ENCODE data around the gene PDRG1.
"Not testable (repeated sequence)": the region's sequence is repeated elsewhere in the genome, so short reads cannot be mapped to it uniquely, and the experiment has no call there.

Gene PDRG1

DNA sequence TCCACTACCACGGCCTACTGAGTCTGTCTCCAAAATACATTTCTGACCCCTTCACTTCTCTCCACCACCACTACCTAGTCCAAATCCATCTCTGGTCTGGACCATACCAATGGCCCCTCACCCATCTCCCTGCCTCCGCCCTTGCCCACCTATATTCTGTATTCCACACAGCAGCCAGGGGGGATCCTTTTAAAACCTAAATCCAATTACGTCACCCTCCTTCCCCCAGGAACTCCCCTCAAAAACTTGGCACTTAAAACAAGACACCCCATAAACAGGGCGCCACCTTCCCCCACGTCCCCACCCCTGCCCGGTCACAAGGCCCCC is 680 bp downstream of the PDRG1 start:
- DNase-seq (ENCODE audit: insufficient read length, low spot score) (no peak), FAIRE-seq (no peak)
- TF ChIP-seq POLR2A (IDR thresholded peaks at IDR 0.05; ENCODE audit: low read depth, low read length): no peak

DNA sequence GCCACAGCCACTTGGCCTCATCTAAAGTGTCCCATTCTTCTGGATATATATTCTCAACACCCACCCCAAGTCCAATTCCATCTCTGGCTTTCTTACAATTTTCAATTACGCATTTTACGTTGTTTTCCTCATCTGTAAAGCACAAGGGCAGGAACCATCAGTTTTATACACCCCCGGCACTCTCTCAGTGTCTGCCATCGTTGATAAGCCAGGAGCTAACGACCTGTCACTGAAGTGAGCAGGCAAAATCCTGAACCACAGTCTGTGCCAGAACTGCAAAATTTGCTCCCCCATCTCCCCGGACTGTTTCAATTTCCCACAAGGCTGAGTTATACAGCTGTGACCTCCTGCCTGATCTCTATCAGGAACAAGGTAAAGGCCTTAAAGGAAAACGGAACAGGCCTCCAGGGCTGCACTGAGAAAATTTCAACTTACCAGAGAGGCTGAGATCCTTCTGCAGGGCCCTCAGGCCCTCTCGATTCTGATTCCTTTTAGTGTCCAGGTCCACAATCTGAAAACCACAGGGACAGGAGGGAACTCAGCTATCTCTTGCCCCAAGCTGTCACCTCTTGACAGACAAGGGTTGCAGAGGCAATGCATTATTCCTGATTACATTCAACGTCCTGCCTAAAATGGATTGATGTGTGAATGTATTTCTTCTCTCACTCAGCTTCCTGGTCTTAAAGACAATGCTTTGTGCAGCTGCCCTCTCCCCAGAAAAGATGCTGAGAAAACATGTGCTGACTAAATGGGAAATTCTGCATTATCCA is 1.8 kb downstream of the PDRG1 start:
- TF ChIP-seq POLR2A (IDR thresholded peaks at IDR 0.05; ENCODE audit: low read depth, low read length): no peak
- DNase-seq (ENCODE audit: insufficient read length, low spot score) (no peak), FAIRE-seq (no peak)

DNA sequence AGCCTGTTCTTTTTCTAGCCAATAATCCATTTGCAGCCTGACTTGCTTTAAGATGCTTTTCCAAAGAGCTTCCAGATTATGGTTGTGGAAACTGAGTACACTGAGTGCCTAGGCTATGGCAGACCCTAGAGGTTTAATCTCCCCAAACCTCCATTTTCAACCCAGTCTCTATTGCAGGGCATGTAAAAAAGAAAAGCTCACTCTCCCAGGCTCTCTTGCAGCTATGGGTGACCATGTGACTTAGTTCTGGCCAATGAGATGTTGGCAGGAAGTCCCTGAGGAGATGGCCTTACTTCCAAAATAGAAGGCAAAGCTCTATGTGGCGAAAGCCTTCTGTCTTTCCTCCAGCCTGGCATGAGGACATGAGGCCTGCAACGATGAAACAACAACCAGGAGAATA is 3.8 kb downstream of the PDRG1 start:
- no peak for FAIRE-seq
- no peak for DNase-seq (ENCODE audit: insufficient read length, low spot score)
- TF ChIP-seq POLR2A (IDR thresholded peaks at IDR 0.05; ENCODE audit: low read depth, low read length): no peak

- TF ChIP-seq POLR2A (IDR thresholded peaks at IDR 0.05; ENCODE audit: low read depth, low read length): no peak
- FAIRE-seq (no peak), DNase-seq (ENCODE audit: insufficient read length, low spot score) (no peak)
Measured at GRCh38 chr20:31945785-31946184, 6.1 kb downstream of the PDRG1 start.

DNA sequence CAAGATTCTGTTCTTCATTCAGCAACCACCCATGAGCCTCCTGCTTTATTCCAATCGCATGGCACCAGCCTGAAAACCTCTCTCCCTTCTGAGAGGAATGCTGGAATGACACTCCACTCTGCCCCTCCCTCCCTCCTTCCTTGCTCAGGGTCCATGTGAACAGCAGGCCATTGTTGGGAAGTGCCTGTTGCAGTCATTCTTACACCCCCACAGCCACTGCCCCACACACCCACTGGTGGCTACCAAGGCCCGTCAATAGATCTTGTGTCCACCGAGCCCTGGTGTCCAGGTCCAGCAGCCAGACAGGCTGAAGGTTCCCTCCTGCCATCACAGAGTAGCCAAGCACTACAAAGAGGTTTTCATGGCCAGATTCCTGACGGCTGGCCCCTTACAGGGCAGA is 6.5 kb downstream of the PDRG1 start:
- TF ChIP-seq POLR2A (IDR thresholded peaks at IDR 0.05; ENCODE audit: low read depth, low read length): no peak
- no peak for DNase-seq (ENCODE audit: insufficient read length, low spot score)
- FAIRE-seq: no peak

DNA sequence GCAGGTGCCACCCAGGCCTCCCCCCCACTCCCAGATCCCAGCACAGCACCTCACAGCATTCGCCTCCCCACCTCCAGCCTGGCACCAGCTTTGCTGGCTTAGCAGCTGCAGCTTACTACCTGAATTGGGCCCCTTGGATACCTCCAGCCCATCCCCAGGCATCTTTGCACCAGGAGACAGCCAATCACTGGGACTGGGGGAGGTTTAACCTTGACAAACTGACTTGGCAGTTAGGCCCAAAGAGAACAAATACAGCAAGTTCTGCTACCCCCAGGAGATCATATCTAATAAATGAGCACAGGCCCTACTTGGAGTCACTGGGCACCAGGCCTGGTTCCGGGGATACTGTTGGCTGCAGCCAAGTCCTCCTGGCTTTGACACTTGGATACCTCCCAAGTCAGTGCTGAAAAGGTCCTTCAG is 8.8 kb downstream of the PDRG1 start:
- no peak for DNase-seq (ENCODE audit: insufficient read length, low spot score)
- TF ChIP-seq POLR2A (IDR thresholded peaks at IDR 0.05; ENCODE audit: low read depth, low read length): no peak
- FAIRE-seq: no peak

- no peak for TF ChIP-seq POLR2A (IDR thresholded peaks at IDR 0.05; ENCODE audit: low read depth, low read length)
- no peak for FAIRE-seq
Measured at GRCh38 chr20:31939661-31940060, 12.2 kb downstream of the PDRG1 start.

GRCh38 chr20:31937820-31938219 is 14.0 kb downstream of the PDRG1 start:
- FAIRE-seq: no peak
- TF ChIP-seq POLR2A (IDR thresholded peaks at IDR 0.05; ENCODE audit: low read depth, low read length): no peak
- no peak for DNase-seq (ENCODE audit: insufficient read length, low spot score)

More at GRCh38 chr20:31939661-31940060, 12.2 kb downstream of the PDRG1 start:
- no peak for DNase-seq (ENCODE audit: insufficient read length, low spot score)

DNA sequence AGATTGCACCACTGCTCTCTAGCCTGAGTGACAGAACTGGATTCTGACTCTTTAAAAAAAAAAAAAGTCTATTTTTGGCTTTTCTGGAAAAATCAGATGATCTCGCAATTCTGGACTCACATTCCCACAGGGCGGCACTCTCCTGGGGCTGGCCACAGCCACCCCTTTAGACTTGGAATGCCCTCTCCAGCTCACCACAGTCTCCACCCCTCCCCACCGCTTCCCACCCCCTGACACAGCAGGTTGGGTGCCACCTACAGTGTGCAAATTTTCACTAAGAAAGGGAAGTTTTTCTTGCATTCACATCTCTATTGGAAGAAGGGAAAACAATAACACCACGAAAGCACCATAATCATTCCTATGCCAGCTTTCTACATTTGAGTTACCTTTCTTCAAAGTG is 15.4 kb downstream of the PDRG1 start:
- FAIRE-seq (no peak), DNase-seq (ENCODE audit: insufficient read length, low spot score) (no peak)
- no peak for TF ChIP-seq POLR2A (IDR thresholded peaks at IDR 0.05; ENCODE audit: low read depth, low read length)

DNA sequence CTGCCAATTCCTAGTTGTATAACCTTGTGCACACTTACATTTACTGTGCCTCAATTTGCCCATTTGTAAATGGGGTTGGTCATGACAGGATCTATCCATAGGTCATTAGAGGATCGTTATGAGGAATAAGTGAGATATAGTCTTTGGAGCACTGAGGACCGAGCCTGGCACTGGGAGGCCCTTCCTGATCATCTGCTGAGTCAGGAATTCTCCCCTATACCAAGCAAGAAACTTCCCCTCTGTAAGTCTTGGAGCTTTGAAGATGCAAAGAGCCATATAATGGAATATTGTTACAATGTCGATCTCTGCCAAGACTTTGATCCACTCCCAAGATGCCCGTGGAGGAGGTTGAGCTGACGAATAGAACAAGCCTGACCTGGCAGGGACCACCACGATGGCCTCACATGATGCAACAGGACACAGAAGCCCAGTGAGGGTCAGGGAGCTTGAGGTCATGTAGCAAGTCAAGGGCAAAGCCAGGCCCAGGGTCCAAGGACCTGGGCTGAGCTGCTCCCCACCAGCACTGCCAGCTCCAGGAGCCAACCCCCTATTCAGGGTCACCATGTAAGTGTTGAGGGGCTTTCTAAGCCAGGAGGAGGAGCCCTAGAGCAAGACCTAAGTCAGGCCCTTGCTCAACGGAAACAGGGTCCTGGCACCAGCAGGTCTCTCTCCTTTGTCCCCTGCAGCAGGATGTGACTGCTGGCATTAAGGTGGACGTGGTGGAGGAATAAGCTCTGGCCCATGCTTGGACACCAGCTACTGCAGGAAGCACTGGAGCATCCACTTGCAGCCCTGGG is 16.7 kb downstream of the PDRG1 start:
- no peak for FAIRE-seq
- no peak for TF ChIP-seq POLR2A (IDR thresholded peaks at IDR 0.05; ENCODE audit: low read depth, low read length)
- no peak for DNase-seq (ENCODE audit: insufficient read length, low spot score)

- DNase-seq (ENCODE audit: insufficient read length, low spot score) (no peak), FAIRE-seq (no peak)
- no peak for TF ChIP-seq POLR2A (IDR thresholded peaks at IDR 0.05; ENCODE audit: low read depth, low read length)
Measured at GRCh38 chr20:31934491-31934890, 17.4 kb downstream of the PDRG1 start.

- no peak for DNase-seq (ENCODE audit: insufficient read length, low spot score)
- TF ChIP-seq POLR2A (IDR thresholded peaks at IDR 0.05; ENCODE audit: low read depth, low read length): no peak
Measured at GRCh38 chr20:31933698-31934097, 18.1 kb downstream of the PDRG1 start.

GRCh38 chr20:31930779-31931178 is 21.1 kb downstream of the PDRG1 start:
- no peak for FAIRE-seq
- no peak for DNase-seq (ENCODE audit: insufficient read length, low spot score)

More at GRCh38 chr20:31933698-31934097, 18.1 kb downstream of the PDRG1 start:
- FAIRE-seq: no peak

DNA sequence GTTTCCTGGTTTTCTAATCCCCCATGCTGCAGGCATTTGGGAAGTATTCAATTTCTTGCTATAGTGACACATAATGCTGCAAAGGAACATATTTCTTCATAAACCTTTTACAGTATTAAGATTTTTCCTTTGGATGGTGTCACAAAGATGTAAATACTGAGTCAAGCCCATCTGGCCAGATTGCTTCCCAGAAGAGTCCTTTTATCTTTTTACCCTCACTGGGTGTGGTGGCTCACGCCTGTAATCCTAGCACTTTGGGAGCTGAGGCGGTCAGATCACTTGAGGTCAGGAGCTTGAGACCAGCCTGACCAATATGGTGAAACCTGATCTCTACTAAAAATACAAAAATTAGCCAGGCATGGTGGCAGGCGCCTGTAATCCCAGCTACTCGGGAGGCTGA is 22.2 kb downstream of the PDRG1 start:
- not testable (repeated sequence) for FAIRE-seq; DNase-seq (ENCODE audit: insufficient read length, low spot score)

More at GRCh38 chr20:31930779-31931178, 21.1 kb downstream of the PDRG1 start:
- no peak for TF ChIP-seq POLR2A (IDR thresholded peaks at IDR 0.05; ENCODE audit: low read depth, low read length)

DNA sequence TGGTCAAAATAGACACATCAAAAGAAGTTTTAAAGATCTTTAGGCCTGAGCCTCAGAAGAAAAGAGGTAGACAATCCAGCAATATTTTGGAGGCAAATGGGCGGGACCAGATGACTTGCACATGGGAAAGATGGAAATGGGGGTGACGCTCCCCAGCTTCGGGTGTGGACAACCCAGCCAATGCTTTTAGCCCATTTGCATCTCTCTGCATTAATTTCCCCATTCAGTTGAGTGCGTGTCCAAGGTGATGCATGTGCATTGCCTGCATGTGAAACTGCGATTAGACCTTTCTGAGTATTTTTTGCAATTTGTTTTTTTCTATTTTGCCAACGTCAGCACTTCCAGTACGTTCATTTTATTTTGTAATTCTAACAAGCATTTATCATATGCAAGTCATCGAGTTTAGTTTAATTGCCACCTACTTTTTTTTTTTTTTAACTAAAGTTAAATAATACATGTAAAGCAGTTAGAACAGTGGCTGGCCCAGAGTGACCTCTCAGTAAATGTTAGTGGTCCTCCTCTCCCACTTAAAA is 24.2 kb downstream of the PDRG1 start:
- no peak for TF ChIP-seq POLR2A (IDR thresholded peaks at IDR 0.05; ENCODE audit: low read depth, low read length)
- FAIRE-seq (no peak), DNase-seq (ENCODE audit: insufficient read length, low spot score) (no peak)
